GM23338 (cell line): ENCODE data around the gene CENPE. TPM values are rescaled to one million over a fixed set of nuclear protein-coding genes. Genes with fewer than 3 reads are reported as not detected.

Experiments used
- polyA plus RNA-seq: library from polyadenylated mRNA; unstranded; fragments of >200 nt; fragmentation: Nextera tagmentation; extraction: Ambion mirVana; gene quantifications from 2 replicates; pipeline ENCODE4 v1.2.1, GENCODE V29; 2016
- total RNA-seq: library from RNA; depleted of rRNA; stranded (reverse); fragments of >200 nt; shearing (Covaris generic); gene quantifications from 2 replicates; pipeline ENCODE4 v1.2.3, GENCODE V29; 2014; rRNA removed

Gene CENPE
- total and polyA plus RNA-seq, 2 experiments from 2014 or later = 42.2 to 46.7 TPM

Other genes with a start within 250 kb of the CENPE start
- gene SLC9B1, start 178.6 kb downstream of the CENPE start, total RNA-seq = 0.62 and 0.80 TPM in 2 replicates
- gene SLC9B1, start 178.6 kb downstream of the CENPE start, polyA plus RNA-seq = 0.59 and 0.66 TPM in 2 replicates
- 3.2 and 13.0 TPM in 2 replicates for gene SLC9B2, start 121.6 kb downstream of the CENPE start, total RNA-seq
- 4.4 TPM in 2 replicates for gene SLC9B2, start 121.6 kb downstream of the CENPE start, polyA plus RNA-seq
- gene BDH2, start 98.5 kb downstream of the CENPE start, total RNA-seq = 36.5 and 60.0 TPM in 2 replicates
- 66.4 and 73.9 TPM in 2 replicates for gene BDH2, start 98.5 kb downstream of the CENPE start, polyA plus RNA-seq